HG03460 (cell line): ENCODE data around the gene LIX1.
A peak's percentile ranks its signal among the peaks of the same experiment; 100 is the strongest.
"Not testable (repeated sequence)": the region's sequence is repeated elsewhere in the genome, so short reads cannot be mapped to it uniquely, and the experiment has no call there.

Source experiments
- ATAC-seq: cut with Tn5 transposase; IDR thresholded peaks from one replicate; pipeline ENCODE4 v1.9.1; 2021; ENCODE audit not compliant: unreplicated experiment

LIX1 gene

DNA sequence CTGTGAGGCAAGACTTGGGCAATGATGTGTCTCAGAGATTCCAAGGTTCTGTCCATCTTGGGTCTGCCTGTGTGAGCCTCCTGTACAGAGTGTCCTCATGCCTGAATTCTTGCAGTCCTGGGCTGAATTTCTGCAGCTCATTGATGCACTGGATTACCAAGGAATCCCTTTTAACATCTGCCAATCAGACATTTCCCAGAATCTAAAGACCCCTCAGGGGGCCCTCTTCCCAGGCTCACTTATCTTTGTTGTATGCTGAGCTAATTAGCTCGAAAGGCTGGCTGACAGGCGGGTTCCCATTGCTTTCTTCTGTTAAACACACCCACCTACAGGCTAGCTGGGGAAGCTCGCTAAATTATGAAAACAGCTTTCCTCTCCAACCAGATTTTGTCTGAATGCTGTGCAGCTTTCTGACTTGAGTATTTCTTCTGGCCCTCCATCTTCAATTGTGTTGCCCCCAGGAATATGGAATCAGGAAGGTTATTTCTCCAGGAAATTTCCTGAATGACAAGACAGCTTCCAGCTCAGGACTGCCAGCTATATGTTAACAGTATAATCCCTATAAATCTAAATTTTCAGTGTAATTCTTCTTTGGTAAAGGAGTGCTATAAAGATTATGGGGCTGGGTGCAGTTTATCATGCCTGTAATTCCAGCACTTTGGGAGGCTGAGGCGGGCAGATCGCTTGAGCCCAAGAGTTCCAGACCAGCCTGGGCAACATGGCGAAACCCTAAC lies at the start of gene LIX1:
Gene LIX1 (minus strand): TSS at position 91 of the 734 bp plus-strand sequence. CDS start 35 bp downstream, at position 56.
- ATAC-seq = no peak

DNA sequence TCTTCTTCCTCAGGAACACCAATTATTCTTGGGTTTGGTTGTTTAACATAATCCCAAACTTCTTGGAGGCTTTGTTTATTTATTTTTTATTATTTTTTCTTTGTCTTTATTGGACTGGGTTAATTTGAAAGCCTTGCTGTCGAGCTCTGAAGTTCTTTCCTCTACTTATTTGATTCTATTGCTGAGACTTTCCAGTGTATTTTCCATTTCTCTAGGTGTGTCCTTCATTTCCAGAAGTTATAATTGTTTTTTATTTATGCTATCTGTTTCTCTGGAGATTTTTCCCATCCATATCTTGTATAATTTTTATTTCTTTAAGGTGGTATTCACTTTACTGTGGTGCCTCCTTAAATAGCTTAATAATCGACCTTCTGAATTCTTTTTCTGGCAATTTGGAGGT lies 49.5 kb upstream of the LIX1 start:
- ATAC-seq = no peak

DNA sequence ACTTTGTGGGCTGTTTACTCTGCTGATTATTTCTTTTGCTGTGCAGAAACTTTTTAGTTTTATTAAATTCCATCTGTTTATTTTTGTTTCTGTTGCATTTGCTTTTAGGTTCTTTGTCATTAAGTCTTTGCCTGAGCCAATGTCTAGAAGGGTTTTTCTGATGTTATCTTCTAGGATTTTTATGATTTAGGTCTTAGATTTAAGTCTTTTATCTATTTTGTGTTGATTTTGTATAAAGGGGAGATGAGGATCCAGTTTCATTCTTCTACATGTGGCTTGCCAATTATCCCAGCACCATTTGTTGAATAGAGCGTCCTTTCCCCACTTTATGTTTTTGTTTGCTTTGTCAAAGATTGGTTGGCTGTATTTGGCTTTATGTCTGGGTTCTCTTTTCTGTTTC lies 47.1 kb upstream of the LIX1 start:
- not testable (repeated sequence) for ATAC-seq

DNA sequence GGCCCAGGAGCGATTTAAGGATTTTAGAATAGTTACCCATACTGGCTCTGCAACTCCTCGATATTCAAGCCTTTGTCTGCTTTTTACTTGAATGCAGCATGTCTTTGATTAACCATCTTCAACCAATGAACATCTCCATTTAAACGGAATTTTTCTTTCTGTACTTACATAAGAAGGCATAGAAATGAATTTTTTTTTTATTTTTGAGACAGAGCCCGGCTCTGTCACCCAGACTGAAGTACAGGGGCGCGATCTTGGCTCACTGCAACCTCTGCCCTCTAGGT lies 41.5 kb upstream of the LIX1 start:
- ATAC-seq = no peak

DNA sequence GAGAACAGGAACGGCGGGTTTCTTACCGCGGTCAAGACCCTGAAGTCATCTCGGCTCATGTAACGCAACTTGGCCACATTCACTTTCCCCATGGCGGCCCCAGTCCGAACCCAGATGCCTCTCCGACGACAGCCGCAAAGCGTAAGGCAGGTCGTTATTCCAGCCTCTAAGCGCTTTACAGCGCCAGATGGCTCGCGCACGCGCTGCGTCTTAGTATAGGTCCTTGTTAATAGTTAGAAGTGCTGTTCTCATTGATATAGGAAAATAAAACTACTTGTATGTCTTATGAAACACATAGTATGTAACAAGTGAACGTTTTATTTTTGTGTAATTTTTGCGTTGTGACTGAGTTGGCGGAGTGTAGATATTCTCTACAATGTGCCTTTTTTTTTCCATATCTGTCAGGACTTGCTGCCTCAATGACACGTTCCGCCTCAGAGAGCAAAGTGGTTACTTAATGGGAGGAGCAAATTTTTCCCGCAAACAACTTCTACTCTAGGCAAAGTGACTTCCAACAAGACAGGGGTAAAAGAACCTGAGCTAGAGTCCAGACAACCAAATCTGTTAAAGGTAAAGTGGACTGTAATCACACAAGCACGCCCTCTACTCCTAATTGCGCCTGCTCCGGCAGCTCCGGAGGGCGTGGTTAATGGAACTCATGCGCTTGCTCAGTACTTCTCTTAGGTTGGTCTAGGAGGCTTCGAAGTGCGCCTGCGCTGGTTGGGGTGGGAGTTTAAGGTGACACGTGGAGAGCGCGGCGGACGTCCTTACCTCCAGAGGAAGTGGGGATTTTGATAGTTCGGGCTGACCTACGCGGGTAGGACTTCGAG lies 40.9 kb upstream of the LIX1 start, which contains the start of gene RIOK2:
Gene RIOK2 (minus strand): TSS at position 148 of the 830 bp plus-strand sequence. CDS start 56 bp downstream, at position 92.
- peak; percentile 90 for ATAC-seq

DNA sequence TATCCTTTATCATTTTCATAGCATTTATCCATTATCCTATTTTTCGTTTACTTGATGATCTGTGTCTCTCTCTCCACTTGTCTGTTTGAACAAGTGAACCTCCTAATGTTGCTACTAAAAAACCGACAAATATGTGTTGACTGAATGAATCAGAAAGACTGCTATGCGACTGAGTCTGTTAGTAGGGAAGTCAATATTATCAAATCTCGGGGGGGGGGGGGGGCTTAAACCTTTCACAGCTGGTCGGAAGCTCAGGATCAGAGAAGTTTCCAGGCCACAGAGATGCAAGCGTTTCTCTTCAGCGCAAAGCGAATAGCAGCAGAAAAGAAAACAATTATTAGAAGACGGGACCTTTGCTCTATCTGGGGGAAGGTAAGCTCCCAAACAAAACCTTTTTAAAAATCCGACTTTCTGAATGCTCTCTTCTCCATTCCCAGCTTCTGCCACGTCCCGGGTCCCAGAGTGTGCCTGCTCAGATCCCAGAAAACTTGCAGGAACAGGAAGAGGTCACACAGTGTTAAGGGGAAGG lies 40.2 kb upstream of the LIX1 start:
- ATAC-seq = no peak

DNA sequence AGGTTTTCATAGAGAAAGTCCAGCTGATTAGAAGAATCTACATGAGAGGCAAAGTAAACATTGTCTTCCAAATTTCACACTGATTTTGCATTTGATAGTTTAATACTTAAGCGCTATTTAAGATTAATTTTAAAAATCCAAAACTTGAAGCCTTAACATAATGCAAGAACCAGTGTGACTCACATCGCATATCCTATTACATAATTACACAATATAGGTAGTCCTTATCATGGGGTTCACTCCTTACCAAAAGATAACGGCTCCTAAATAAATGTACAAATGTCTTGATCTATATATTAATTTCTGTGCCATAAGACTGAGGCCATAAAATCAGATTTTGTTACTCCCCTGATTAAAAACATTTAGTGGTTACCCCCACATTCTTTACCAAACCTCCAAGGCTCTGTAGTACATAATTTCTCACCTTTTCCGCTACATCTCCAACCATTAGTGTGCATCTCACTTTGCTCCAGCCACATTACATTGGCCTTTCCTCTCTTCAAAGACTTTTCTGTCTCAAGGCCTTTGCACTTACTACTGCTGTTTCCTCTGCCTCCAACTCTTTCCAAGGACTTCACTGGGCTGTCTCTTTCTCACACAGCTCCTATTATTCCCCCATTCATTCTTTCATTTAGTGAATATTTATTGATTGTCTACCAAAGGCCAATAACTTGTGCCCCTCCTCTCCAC lies 39.6 kb upstream of the LIX1 start:
- no peak for ATAC-seq

DNA sequence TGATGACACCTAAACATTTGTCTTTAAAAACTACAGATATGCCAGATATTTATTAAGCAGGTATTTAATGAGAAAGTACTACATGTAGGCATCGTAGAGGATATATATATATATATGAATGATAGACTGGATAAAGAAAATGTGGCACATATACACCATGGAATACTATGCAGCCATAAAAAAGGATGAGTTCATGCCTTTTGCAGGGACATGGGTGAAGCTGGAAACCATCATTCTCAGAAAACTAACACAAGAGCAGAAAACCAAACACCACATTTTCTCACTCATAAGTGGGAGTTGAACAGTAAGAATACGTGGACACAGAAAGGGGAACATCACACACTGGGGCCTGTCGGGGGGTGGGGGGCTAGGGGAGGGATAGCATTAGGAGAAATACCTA lies 37.0 kb upstream of the LIX1 start:
- not testable (repeated sequence) for ATAC-seq

DNA sequence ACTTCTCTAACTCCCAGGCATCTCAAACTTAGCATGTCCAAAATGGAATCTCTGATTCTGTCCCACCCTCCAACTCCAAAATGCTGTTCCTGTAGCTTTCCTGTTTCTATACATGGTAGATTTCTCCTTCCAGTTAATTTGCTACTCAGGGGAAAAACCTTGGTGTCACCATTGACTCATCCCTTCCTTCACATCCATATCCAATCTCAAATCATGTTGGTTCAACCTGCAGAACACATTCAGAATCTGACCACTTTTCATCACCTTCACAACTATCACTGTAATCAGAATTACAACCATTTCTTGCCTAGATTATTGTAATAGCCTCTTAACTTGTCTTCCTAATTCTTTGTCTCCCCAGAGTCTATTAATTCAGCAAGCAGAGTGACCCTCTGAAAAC lies 29.8 kb upstream of the LIX1 start:
- no peak for ATAC-seq

DNA sequence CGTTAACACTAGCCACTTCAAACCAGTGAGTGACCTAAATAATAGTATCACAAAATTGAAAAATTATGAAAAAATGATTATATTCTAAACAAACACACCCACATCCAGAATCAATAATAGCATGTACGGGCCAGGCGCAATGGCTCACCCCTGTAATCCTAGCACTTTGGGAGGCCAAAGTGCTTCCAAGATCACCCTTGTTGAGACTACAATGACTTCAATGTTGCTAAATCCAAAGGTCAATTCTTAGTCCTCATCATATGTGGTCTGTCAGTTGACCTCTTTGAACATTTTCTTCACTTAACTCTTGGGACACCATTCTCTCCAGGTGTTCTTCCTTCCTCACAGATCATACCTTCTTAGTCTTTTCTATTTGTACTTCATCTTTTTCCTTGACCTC lies 29.3 kb upstream of the LIX1 start:
- ATAC-seq = no peak

DNA sequence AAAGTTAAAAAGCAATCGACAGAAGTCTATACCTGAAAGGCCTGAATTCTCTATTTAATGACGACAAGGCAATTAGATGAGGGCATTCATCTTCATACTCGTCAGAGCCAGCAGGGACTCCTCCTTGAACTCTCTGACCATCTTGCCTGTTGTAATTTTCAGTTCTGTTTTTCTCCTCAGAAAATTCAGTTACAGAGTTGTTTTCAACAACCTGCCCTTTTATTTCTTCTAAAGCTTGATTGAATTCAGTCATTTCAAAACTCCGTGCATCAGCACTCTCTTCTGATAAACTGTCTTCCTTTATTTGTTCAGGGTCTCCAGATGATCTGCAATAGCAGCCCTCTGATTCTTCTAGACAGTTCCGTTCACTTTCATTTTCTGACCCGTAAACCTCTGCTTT lies 25.0 kb upstream of the LIX1 start:
- ATAC-seq = peak; percentile 75

DNA sequence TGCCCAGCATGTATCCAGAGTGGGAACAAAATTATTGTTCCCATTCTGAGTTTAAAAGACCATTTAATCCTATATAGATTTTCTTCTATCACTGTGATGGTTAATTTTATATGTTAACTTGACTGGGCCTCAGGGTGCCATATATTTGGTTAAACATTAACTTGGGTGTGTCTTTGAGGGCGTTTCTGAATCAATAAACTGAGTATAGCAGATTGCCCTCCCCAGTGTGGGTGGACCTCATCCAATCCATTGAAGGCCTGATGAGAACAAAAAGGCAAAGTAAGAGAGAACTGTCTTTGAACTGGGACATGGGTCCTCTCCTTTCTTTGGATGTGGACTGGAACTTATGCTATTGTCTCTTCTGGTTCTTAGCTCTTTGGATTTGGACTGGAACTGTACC lies 23.3 kb upstream of the LIX1 start:
- ATAC-seq = no peak

DNA sequence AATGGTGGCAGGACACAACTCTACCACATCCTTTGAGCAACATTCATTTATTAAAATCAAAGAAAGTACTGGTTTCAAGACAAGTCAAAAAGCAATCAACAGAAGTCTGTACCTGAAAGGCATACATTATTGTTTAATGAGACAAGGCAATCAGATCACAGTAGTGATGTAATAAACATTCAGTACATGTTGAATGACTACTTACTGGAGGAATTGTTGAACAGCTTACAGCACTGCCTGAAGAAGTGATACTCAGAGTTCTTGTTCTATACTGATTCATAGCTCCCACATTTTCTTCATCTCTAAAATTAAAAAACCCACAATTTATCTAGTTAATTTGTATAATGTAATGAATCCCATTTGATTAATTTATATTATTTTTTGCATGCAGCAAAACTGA lies 22.4 kb upstream of the LIX1 start:
- ATAC-seq = no peak

DNA sequence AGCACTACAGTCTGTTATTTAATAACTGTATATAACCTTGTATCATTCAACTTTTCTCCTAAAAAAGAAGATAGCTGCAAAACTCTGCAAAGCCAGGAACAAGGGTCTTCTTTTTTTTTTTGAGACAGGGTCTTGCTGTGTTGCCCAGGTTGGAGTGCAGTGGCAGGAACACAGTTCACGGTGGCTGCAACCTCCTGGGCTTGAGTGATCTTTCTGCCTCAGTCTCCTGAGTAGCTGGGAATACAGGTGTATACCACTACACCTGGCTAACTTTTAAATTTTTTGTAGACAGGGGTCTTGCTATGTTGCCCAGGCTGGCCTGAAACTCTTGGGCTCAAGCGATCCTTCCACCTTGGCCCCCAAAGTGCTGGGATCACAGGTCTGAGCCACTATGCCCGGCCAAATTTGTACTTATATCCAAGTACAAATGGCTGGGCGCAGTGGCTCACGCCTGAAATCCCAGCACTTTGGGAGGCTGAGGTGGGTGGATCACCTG lies 21.4 kb upstream of the LIX1 start:
- no peak for ATAC-seq

DNA sequence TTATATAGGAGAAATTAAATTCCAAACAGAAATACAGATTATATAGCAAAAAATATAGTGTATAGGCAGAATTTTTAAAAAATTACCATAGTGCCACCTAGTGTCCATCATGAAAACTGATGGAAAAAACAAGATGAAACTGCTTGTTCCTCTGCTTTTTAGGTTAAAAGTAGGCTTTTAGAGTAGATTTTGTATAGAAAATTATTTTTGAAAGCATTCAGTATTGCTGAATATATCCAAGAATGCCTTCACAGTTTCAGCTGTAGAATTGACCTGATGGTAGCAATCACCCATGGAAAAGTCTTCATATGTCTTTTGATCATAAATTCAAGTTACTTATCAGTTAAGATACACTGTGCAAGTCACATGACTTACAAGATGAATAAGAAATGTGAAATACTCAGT lies 21.0 kb upstream of the LIX1 start:
- ATAC-seq = no peak

DNA sequence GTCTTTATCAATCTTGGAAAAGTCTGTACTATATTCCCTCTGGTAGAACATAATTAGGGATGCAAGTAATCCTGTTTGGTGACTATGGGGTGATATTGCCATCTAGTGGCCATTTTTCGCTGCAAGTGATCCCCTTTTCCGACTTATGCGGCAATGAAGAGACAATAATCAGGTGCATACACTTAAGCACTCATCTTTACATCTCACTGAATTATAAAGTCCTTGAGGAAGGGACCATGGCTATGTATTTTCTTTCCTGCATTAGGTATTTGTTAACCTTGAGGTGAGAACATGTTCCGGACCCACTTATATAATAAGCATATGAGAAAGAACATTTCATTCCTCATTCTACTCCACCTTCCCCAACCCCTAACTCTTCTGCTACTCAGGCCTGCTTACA lies 19.6 kb upstream of the LIX1 start:
- peak; percentile 49 for ATAC-seq

DNA sequence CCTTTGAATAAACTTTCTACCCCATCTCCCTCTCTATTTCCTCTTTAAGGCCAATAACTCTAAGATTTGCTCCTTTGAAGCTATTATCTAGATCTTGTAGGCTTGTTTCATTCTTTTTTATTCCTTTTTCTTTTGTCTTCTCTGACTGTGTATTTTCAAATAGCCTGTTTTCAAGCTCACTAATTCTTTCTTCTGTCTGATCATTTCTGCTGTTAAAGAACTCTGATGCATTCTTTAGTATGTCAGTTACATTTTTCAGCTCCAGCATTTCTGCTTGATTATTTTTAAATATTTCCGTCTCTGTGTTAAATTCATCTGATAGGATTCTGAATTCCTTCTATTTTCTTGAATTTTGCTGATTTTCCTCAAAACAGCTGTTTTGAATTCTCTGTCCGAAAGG lies 15.3 kb upstream of the LIX1 start:
- no peak for ATAC-seq

DNA sequence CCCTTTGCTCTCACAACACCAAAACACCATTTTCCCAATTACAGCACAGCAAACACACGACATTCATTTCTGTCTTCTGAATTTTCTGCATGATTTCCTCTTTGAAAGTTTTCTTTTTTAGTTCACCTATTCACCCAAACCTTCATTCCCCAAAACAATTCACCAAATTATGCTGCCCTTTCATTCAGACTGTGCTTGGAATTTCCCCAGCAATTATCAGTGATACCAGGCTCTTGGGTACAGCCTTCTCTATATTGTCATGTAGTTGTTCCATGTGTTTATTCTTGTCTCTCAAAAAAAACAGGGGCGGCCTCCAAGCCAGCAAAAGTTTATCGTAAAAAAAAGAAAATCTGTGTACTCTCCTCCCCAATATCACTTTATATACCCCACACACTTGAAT lies 9.0 kb upstream of the LIX1 start:
- ATAC-seq = no peak

DNA sequence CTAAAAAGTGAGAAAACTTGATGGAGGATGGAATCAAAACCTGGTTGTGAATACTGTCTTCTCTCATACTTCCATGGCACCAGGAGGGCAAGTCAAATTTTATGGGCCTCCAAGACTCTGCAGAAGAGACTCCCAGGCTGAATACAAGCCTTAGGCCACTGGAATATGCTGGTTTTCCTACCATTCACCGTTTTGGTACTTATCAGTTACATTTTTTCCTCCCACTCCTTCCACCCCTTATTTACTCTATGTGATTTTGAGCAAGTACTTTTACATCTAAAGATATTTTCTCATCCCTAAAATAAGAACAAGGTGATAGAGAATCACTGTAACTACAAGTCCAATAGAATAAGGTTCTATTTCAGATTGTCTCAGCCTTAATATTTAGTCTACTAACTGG lies 8.0 kb upstream of the LIX1 start:
- ATAC-seq = no peak

DNA sequence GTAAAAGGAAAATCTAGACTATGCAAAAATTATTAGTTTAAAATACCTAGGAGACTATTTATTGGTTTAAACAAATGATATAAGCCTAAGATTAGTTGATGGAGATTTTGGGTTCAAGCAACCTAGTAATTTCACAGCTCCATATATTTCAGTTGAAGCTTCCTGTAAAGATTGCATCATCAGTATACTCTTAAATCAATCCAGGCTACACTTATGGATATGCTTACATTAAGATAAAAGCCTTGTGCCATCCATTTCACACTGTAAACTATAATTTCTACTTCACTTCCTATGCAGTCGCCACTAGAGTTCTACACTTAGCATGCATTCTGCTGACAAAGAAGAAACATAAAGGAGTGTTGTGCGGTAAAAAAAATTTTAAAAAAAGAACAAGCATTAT lies 7.3 kb upstream of the LIX1 start:
- ATAC-seq = no peak

DNA sequence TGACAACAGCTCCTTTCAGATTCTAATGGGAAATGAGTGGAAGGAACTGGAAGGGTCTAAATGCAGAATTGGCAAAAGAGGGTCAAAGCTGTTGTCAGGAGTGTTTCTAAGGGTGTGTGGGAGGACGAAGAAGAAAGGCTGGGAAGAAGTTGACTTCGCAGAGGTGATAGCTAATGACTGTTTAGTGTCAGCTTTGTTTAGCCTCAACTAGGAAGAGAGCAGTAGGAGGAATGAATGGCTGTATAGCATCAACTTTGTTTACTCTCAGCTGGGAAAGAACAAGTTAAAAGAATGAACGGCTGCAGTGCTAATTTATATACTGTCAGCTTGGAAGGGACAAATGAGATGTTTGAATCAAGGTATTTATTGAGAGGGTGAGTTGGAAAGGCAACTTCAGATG lies 5.9 kb upstream of the LIX1 start:
- no peak for ATAC-seq

DNA sequence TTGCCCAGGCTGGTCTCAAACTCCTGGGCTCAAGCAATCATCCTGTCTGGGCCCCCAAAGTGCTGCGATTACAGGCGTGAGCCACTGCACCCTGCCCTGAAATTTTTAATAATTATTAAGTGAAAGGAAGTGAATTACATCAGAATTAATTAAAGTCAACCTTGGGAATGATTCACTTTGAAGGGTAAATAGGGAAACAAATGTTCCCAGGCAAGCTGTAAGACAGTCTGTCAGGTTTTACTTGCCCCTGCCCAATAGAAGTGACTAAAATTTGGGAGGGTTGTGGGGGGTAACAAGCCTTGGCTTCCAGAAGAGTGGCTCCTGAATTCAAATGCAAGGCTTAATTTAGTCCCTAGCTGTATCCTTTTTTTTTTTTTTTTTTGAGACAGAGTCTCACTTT lies 1.3 kb upstream of the LIX1 start:
- no peak for ATAC-seq
